RWPE1 (cell line): ENCODE data around the gene TGFB3.

Source experiments
- CTCF ChIA-PET: fragments of 350-600 bp; sonication (Branson Sonifier 250); formaldehyde crosslinking; extraction: SDS; loops from one replicate; lab custom pipeline; 2021; lab: Yijun Ruan, JAX
- POLR2A ChIA-PET: fragments of 400-600 bp; formaldehyde crosslinking; extraction: SDS; loops from one replicate; lab custom pipeline; 2020; ENCODE audit warnings: antibody characterized with exemption; ENCODE audit not compliant: low non-redundant PET; lab: Yijun Ruan, JAX
- DNase-seq: peaks from one replicate; pipeline ENCODE4 v3.0.0; 2012; ENCODE audit warnings: low spot score
- H3K27ac ChIP-seq: fragments of 450-650 bp; 2 replicates; pipeline ENCODE4 v1.5.1; 2017
- CTCF ChIP-seq: fragments of 450-650 bp; conservative IDR thresholded peaks from 2 replicates; pipeline ENCODE4 v1.5.1; 2017; ENCODE audit warnings: low read depth, mild to moderate bottlenecking

The TGFB3 gene

DNA sequence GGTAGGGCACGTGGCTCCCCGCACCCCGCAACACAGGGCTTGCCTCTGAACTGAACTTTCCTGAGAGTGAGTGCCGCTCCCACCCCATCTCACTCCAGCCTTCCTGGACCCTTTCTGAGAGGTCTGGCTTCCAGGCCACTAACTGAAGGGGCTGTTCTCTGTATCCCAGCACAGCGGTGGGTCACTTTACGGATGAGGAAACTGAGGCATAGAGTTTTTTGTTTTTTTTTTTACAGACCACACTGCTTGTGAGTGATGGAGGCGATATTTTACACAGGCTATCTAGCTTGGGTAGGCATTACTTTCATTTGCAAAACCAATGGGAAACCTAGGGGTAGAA, 1.2 kb upstream of the TGFB3 start:
- POLR2A ChIA-PET = interaction anchor here (0.6 kb wide), 1 partner anchor 102 kb away, joined by 7 read pairs; no protein-coding TSS in a partner anchor
- no peak for DNase-seq
- TF ChIP-seq CTCF = no peak
- CTCF ChIA-PET = interaction anchor here (0.5 to 6.7 kb wide), 20 partner anchors 23 to 409 kb away, joined by 3 to 65 read pairs (median 4); partner anchors contain the start of genes ERG28 and TTLL5
- H3K27ac ChIP-seq = peak overlapping the region; percentile 85

GRCh38 chr14:75982266-75983018, 647 bp upstream of the TGFB3 start:
- H3K27ac ChIP-seq = peak overlapping the region; percentile 85
- TF ChIP-seq CTCF = peak; percentile 74
- peak; percentile 75 for DNase-seq
- POLR2A ChIA-PET = no interaction called here
- CTCF ChIA-PET = interaction anchor here (0.5 to 6.7 kb wide), 22 partner anchors 22 to 408 kb away, joined by 3 to 65 read pairs (median 4); partner anchors contain the start of genes ERG28 and TTLL5

DNA sequence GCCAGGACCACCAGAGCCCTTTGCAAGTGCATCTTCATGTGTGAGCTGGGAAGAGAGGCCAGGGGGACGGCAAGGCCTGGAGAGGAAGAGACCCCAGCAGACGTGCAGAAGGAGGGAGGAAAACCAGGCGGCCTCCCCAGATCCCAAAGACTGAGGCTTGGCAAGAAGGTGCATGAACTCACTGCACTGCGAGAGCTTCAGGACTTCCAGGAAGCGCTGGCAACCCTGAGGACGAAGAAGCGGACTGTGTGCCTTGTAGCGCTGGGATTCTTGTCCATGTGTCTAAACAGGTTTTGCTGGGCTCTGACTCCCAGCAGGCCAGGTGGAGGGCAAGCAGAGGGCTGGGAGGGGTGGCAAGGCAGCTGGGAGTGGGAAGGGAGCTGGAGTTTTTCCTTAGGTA, 939 bp downstream of the TGFB3 start:
- TF ChIP-seq CTCF = no peak
- DNase-seq = no peak
- ChIA-PET CTCF (interaction anchor here (0.7 to 6.7 kb wide), 2 partner anchors 75 to 270 kb away, joined by 3 to 65 read pairs; no protein-coding TSS in a partner anchor), POLR2A (no interaction called here)
- H3K27ac ChIP-seq = peak overlapping the region; percentile 85

DNA sequence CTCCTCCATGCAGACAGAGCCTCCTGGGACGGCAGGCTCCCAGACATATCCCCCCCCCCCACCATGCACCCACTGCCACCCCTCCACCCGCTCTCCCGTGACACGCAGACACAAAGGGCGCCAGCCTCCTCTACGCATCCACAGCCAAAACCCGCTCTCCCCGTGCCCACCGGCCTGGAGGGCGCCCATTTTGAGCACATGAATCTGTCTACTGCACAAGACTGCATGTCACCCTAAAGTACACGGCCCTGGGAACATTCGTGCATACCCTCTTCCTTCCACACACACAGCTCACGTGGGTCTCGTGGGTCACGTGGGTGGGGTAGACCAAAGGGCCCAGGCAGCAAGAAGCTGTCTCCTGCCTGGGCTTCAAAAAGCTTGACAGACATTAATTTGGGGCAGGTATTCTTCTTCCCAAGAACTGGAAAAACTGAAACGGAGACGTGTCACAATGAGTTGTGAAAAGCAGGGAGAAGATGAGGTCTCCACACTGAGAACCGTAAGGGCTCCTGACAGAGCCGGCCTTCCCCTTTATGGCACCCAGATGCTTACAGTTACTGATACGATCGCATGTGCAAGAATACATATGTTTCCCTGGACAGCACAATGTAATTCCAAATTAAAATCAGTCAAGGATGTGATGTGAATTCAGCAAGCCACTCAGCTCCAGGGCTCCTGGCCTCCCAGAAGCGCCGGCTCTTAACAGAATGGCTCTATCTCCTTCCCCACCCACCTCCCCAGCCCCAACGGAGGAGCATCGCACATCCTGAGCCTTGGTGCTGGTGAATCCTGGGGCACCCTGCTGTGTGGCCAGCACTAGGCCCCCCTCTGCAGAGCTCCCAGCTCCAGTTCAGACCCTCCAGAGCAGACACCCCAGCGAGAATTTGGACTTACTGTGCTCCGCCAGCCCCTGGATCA, 1.9 kb downstream of the TGFB3 start:
- H3K27ac ChIP-seq = no peak overlapping the region; the same call in 1 of the 2 replicates
- ChIA-PET CTCF (interaction anchor here (0.5 to 6.7 kb wide), 7 partner anchors 23 to 270 kb away, joined by 3 to 65 read pairs (median 6); no protein-coding TSS in a partner anchor), POLR2A (no interaction called here)
- DNase-seq = no peak
- TF ChIP-seq CTCF = no peak

DNA sequence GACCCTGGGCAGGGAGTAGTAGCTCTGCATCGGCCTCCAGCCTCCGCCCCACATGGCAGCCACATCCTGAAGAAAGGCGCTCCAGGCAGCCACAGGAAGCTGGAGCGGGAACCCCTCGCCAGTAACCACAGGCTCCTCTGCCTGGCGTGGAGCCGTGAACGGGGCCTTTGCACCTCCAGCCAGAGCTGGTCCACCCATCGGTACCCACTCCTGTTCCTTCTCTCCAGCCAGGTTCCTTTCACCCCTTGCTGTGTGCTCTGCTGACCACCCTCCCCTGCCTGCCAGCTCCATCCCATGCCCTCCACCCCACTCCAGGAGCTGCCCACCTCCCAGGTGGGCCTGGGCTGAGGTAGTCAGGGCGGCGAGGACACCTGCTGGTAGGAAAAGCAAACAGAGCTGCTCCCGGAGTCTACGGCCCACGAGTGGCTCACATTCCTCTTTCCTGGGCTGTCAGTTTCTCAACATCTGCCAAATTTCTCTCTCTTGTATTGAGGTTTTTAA, 2.7 kb downstream of the TGFB3 start:
- peak; percentile 50 for TF ChIP-seq CTCF

More for the DNA sequence above, 2.7 kb downstream of the TGFB3 start:
- POLR2A ChIA-PET = no interaction called here
- CTCF ChIA-PET = interaction anchor here (0.5 to 2.0 kb wide), 6 partner anchors 24 to 269 kb away, joined by 3 to 18 read pairs (median 4); no protein-coding TSS in a partner anchor
- peak overlapping the region; percentile 56 for H3K27ac ChIP-seq
- peak; percentile 21 for DNase-seq
